Measurements from ENCODE around the gene CD63.

GRCh38 chr12:55682087-55682796 lies 46.6 kb downstream of the CD63 start:
- TF ChIP-seq POLR2A (IDR thresholded peaks at IDR 0.05; ENCODE audit: low read depth, low read length), result no peak
- TF ChIP-seq TAF1 (IDR thresholded peaks at IDR 0.05; ENCODE audit: borderline replicate concordance, low read depth, low read length), result no peak
